HCT116 (cell line): ENCODE results near the gene PIGQ. TPM values are rescaled to one million over a fixed set of nuclear protein-coding genes. Genes with fewer than 3 reads are reported as not detected.

Experiments used
- ATAC-seq: fragments of 200-7000 bp; cut with Tn5 transposase; 2 replicates; pipeline ENCODE4 v1.9.1; 2020; ENCODE audit warnings: mild to moderate bottlenecking, moderate library complexity
- BruUV-seq: library from RNA; stranded (reverse); fragments of 400-500 nt; replicated peaks from 2 replicates; lab custom pipeline; 2021; lab: Mats Ljungman, UMichigan
- CTCF ChIA-PET: fragments of 300-600 bp; sonication (Branson Sonifier 250); formaldehyde crosslinking; loops from one replicate; lab custom pipeline; 2021; ENCODE audit warnings: antibody characterized with exemption; lab: Charles Lee
- POLR2A ChIA-PET: fragments of 300-600, 350-600 bp; sonication (Branson Sonifier 250); formaldehyde crosslinking; loops from one replicate; lab custom pipeline; 2021; ENCODE audit warnings: antibody characterized with exemption; lab: Charles Lee
- RAD21 ChIA-PET, 2 experiments: fragments of 300-600 bp; sonication (Branson Sonifier 250); formaldehyde crosslinking; loops; one replicate each; lab custom pipeline; 2023; ENCODE audit warnings: low total read pairs in 2 of 2; ENCODE audit not compliant: uncharacterized antibody in 2 of 2, unreplicated experiment in 2 of 2, low non-redundant PET in 1 of 2; lab: Charles Lee
- DNase-seq: peaks from one replicate; pipeline ENCODE4 v3.0.0-alpha.2; 2010; ENCODE audit warnings: low read depth, low spot score
- H2AFZ ChIP-seq: fragments of 200-600 bp; shearing (Covaris generic), sonication (generic); 2 replicates; pipeline ENCODE4 v1.6.1; 2017; ENCODE audit warnings: low read depth, mixed run types, mixed read lengths, antibody characterized with exemption, low read length; ENCODE audit not compliant: poor library complexity, severe bottlenecking
- H3K27ac ChIP-seq: 2 replicates; pipeline ENCODE4 v1.5.1; 2012; ENCODE audit warnings: low read depth, low read length
- H3K27me3 ChIP-seq: fragments of 200-600 bp; sonication (generic); 2 replicates; pipeline ENCODE4 v1.6.1; 2016; ENCODE audit warnings: mixed run types, low read length, mixed read lengths; ENCODE audit not compliant: insufficient read depth
- H3K36me3 ChIP-seq, 2 experiments: fragments of 200-500 bp in 1 of 2; fragments of 200-600 bp in 1 of 2; sonication (Bioruptor generic) in 1 of 2; sonication (generic) in 1 of 2; 2 replicates each; pipeline versions ENCODE4 v1.5.1 to v1.6.1; 2014 to 2016; ENCODE audit warnings: low read length in 2 of 2, inconsistent platforms in 1 of 2, mixed read lengths in 1 of 2, mixed run types in 1 of 2; ENCODE audit not compliant: insufficient read depth in 2 of 2, control insufficient read depth in 1 of 2
- H3K4me1 ChIP-seq, 2 experiments: fragments of 200-600 bp in 1 of 2; sonication (generic) in 1 of 2; 2 replicates each; pipeline versions ENCODE4 v1.5.1 to v1.6.1; 2012 to 2017; ENCODE audit warnings: low read length in 2 of 2, inconsistent platforms in 1 of 2, mild to moderate bottlenecking in 1 of 2, mixed read lengths in 1 of 2, mixed run types in 1 of 2, moderate library complexity in 1 of 2; ENCODE audit not compliant: insufficient read depth in 2 of 2, control insufficient read depth in 1 of 2
- H3K4me2 ChIP-seq: fragments of 200-600 bp; sonication (generic); 2 replicates; pipeline ENCODE4 v1.6.1; 2017; ENCODE audit warnings: mixed run types, low read length, mixed read lengths
- H3K4me3 ChIP-seq, 2 experiments: fragments of 200-600 bp in 1 of 2; sonication (generic) in 1 of 2; replicated peaks in 1 of 2; 2 replicates each; pipeline ENCODE4 v1.5.1; 2011 to 2016; ENCODE audit warnings: low read length in 2 of 2, control low read depth in 1 of 2, low read depth in 1 of 2, mild to moderate bottlenecking in 1 of 2, mixed read lengths in 1 of 2, mixed run types in 1 of 2
- H3K79me2 ChIP-seq: fragments of 200-600 bp; sonication (generic); 2 replicates; pipeline ENCODE4 v1.6.1; 2017; ENCODE audit warnings: mild to moderate bottlenecking, mixed run types, low read length, moderate library complexity, mixed read lengths; ENCODE audit not compliant: insufficient read depth
- H3K9ac ChIP-seq: fragments of 200-600 bp; sonication (generic); 2 replicates; pipeline ENCODE4 v1.6.1; 2016; ENCODE audit warnings: low read length, mixed read lengths
- H3K9me2 ChIP-seq: fragments of 200-600 bp; sonication (generic), shearing (Covaris generic); 2 replicates; pipeline ENCODE4 v1.6.1; 2017; ENCODE audit warnings: mixed run types, mild to moderate bottlenecking, moderate library complexity; ENCODE audit not compliant: insufficient read depth
- H3K9me3 ChIP-seq, 2 experiments: fragments of 200-500 bp in 1 of 2; fragments of 200-600 bp in 1 of 2; sonication (Bioruptor generic) in 1 of 2; sonication (generic) in 1 of 2; 2 replicates each; pipeline ENCODE4 v1.6.1; 2014 to 2017; ENCODE audit warnings: low read length in 2 of 2, mixed read lengths in 2 of 2, inconsistent platforms in 1 of 2, low read depth in 1 of 2, mild to moderate bottlenecking in 1 of 2, mixed run types in 1 of 2, moderate library complexity in 1 of 2; ENCODE audit not compliant: control insufficient read depth in 1 of 2, insufficient read depth in 1 of 2
- H4K20me1 ChIP-seq: fragments of 200-600 bp; sonication (generic), shearing (Covaris generic); 2 replicates; pipeline ENCODE4 v1.6.1; 2017; ENCODE audit warnings: mixed run types, mild to moderate bottlenecking, moderate library complexity; ENCODE audit not compliant: insufficient read depth
- CEBPB ChIP-seq: IDR thresholded peaks from 2 replicates; pipeline ENCODE4 v1.6.1; 2012; ENCODE audit warnings: low read depth
- FOSL1 ChIP-seq: IDR thresholded peaks from 2 replicates; pipeline ENCODE4 v1.6.1; 2012; ENCODE audit warnings: low read depth
- RAD21 ChIP-seq: IDR thresholded peaks from 2 replicates; pipeline ENCODE4 v1.6.1; 2012; ENCODE audit warnings: low read depth, mild to moderate bottlenecking
- SIN3A ChIP-seq: IDR thresholded peaks from 2 replicates; pipeline ENCODE4 v1.6.1; 2012; ENCODE audit warnings: low read depth
- SP1 ChIP-seq: IDR thresholded peaks from 2 replicates; pipeline ENCODE4 v1.6.1; 2012; ENCODE audit warnings: low read depth
- ZNF274 ChIP-seq: fragments of 200-500 bp; sonication (Bioruptor generic); IDR thresholded peaks from 2 replicates; pipeline ENCODE4 v1.6.1; 2014; ENCODE audit warnings: mild to moderate bottlenecking, low read depth, low read length, inconsistent platforms
- intact Hi-C: fragments of 100-400 bp; cut with micrococcal nuclease; formaldehyde crosslinking; loops from 2 replicates; pipeline ENCODE4 v1.10.0; 2022
- total RNA-seq: library from RNA; stranded (reverse); gene quantifications from one replicate; pipeline ENCODE4 v1.2.1, GENCODE V29; 2021; ENCODE audit not compliant: unreplicated experiment
- TF ChIP-seq, protein P1 (sequence below): IDR thresholded peaks from 2 replicates; pipeline ENCODE4 v1.6.1; 2012; ENCODE audit warnings: low read depth
- TF ChIP-seq, protein P2 (sequence below): IDR thresholded peaks from 2 replicates; pipeline ENCODE4 v1.6.1; 2012
- TF ChIP-seq, protein P3 (sequence below): IDR thresholded peaks from 2 replicates; pipeline ENCODE4 v1.6.1; 2011; ENCODE audit warnings: mild to moderate bottlenecking, low read length, moderate library complexity; ENCODE audit not compliant: insufficient replicate concordance; ENCODE audit errors: extremely low read depth

Gene PIGQ
- total RNA-seq, 1 experiment from 2014 or later, result 21.0 TPM

DNA sequence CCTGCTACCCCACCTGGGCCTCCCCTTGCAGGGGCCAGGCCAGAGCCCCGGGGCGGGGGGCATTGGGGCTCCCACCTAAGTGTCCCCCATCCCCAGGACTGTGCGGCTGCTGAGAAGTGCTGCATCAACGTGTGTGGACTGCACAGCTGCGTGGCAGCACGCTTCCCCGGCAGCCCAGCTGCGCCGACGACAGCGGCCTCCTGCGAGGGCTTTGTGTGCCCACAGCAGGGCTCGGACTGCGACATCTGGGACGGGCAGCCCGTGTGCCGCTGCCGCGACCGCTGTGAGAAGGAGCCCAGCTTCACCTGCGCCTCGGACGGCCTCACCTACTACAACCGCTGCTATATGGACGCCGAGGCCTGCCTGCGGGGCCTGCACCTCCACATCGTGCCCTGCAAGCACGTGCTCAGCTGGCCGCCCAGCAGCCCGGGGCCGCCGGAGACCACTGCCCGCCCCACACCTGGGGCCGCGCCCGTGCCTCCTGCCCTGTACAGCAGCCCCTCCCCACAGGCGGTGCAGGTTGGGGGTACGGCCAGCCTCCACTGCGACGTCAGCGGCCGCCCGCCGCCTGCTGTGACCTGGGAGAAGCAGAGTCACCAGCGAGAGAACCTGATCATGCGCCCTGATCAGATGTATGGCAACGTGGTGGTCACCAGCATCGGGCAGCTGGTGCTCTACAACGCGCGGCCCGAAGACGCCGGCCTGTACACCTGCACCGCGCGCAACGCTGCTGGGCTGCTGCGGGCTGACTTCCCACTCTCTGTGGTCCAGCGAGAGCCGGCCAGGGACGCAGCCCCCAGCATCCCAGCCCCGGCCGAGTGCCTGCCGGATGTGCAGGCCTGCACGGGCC lies 62.9 kb downstream of the PIGQ start:
- CTCF ChIA-PET, result no interaction called here
- no TSS peak for BruUV-seq
- no peaks in the 10 kb centered on the region for H3K27me3 ChIP-seq
- intact Hi-C loops, result no loop called here
- no peak overlapping the region for H2AFZ ChIP-seq
- peaks cover 11 to 25% of the 10 kb centered on the region in 2 experiments for H3K4me1 ChIP-seq
- H3K4me2 ChIP-seq, result no peak overlapping the region
- no peaks in the 10 kb centered on the region for H3K36me3 ChIP-seq
- no peak for ATAC-seq
- no peak overlapping the region for H3K27ac ChIP-seq
- RAD21 ChIA-PET, result no interaction called here
- H3K4me3 ChIP-seq, result no peak overlapping the region
- peaks cover 15% of the 10 kb centered on the region; the same call in 1 of the 2 replicates for H3K79me2 ChIP-seq
- no peak for TF ChIP-seq SP1
- TF ChIP-seq, protein P1, sequence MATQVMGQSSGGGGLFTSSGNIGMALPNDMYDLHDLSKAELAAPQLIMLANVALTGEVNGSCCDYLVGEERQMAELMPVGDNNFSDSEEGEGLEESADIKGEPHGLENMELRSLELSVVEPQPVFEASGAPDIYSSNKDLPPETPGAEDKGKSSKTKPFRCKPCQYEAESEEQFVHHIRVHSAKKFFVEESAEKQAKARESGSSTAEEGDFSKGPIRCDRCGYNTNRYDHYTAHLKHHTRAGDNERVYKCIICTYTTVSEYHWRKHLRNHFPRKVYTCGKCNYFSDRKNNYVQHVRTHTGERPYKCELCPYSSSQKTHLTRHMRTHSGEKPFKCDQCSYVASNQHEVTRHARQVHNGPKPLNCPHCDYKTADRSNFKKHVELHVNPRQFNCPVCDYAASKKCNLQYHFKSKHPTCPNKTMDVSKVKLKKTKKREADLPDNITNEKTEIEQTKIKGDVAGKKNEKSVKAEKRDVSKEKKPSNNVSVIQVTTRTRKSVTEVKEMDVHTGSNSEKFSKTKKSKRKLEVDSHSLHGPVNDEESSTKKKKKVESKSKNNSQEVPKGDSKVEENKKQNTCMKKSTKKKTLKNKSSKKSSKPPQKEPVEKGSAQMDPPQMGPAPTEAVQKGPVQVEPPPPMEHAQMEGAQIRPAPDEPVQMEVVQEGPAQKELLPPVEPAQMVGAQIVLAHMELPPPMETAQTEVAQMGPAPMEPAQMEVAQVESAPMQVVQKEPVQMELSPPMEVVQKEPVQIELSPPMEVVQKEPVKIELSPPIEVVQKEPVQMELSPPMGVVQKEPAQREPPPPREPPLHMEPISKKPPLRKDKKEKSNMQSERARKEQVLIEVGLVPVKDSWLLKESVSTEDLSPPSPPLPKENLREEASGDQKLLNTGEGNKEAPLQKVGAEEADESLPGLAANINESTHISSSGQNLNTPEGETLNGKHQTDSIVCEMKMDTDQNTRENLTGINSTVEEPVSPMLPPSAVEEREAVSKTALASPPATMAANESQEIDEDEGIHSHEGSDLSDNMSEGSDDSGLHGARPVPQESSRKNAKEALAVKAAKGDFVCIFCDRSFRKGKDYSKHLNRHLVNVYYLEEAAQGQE, result no peak
- no peak for TF ChIP-seq ZNF274
- no peak for TF ChIP-seq SIN3A
- TF ChIP-seq RAD21, result no peak
- TF ChIP-seq, protein P2, sequence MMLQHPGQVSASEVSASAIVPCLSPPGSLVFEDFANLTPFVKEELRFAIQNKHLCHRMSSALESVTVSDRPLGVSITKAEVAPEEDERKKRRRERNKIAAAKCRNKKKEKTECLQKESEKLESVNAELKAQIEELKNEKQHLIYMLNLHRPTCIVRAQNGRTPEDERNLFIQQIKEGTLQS, result no peak
- TF ChIP-seq, protein P3, sequence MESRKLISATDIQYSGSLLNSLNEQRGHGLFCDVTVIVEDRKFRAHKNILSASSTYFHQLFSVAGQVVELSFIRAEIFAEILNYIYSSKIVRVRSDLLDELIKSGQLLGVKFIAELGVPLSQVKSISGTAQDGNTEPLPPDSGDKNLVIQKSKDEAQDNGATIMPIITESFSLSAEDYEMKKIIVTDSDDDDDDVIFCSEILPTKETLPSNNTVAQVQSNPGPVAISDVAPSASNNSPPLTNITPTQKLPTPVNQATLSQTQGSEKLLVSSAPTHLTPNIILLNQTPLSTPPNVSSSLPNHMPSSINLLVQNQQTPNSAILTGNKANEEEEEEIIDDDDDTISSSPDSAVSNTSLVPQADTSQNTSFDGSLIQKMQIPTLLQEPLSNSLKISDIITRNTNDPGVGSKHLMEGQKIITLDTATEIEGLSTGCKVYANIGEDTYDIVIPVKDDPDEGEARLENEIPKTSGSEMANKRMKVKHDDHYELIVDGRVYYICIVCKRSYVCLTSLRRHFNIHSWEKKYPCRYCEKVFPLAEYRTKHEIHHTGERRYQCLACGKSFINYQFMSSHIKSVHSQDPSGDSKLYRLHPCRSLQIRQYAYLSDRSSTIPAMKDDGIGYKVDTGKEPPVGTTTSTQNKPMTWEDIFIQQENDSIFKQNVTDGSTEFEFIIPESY, result no peak
- TF ChIP-seq CEBPB, result no peak
- TF ChIP-seq FOSL1, result no peak
- no peak for DNase-seq
- H4K20me1 ChIP-seq, result no peaks in the 10 kb centered on the region
- no peak overlapping the region for H3K9ac ChIP-seq
- POLR2A ChIA-PET, result no interaction called here
- no peaks in the 10 kb centered on the region for H3K9me2 ChIP-seq
- H3K9me3 ChIP-seq, result no peaks in the 10 kb centered on the region
